Vagina (tissue), 2 donors: Measurements from ENCODE around the gene SLAIN1.

Experiments
- POLR2A ChIP-seq, 2 donors: fragments of 450-650 bp; IDR thresholded peaks; one replicate each; pipeline ENCODE4 v1.6.1; 2017; ENCODE audit warnings: antibody characterized with exemption in 2 of 2, mild to moderate bottlenecking in 2 of 2, moderate library complexity in 2 of 2
- TF ChIP-seq, protein P1 (sequence below), 3 experiments: fragments of 450-650 bp in 2 of 3; fragments of 200-600 bp in 1 of 3; sonication (generic) in 1 of 3; IDR thresholded peaks; one replicate each; pipeline ENCODE4 v1.5.1; 2017 to 2019; ENCODE audit warnings: antibody characterized with exemption in 3 of 3, mild to moderate bottlenecking in 2 of 3, moderate library complexity in 2 of 3

DNA sequence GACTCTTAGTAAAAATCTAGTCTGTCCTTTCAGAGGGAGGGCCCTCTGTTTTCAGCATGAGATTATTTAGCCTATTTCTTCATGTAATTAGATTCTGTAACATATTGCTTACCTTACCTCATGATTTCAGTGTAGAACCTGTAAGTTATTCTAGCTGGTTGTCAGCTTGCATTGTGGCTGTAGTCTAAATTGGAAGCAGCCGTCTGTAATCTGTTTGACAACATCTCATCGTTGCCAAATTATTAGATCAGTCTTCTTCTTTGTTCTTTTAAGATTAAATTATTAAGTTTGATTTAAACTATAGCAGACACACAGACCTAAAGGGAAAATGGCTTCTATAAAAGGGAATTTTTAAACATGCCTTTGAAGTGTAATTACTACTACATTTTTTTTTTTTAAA, 34.8 kb downstream of the SLAIN1 start:
- TF ChIP-seq, protein P1, sequence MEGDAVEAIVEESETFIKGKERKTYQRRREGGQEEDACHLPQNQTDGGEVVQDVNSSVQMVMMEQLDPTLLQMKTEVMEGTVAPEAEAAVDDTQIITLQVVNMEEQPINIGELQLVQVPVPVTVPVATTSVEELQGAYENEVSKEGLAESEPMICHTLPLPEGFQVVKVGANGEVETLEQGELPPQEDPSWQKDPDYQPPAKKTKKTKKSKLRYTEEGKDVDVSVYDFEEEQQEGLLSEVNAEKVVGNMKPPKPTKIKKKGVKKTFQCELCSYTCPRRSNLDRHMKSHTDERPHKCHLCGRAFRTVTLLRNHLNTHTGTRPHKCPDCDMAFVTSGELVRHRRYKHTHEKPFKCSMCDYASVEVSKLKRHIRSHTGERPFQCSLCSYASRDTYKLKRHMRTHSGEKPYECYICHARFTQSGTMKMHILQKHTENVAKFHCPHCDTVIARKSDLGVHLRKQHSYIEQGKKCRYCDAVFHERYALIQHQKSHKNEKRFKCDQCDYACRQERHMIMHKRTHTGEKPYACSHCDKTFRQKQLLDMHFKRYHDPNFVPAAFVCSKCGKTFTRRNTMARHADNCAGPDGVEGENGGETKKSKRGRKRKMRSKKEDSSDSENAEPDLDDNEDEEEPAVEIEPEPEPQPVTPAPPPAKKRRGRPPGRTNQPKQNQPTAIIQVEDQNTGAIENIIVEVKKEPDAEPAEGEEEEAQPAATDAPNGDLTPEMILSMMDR (IDR thresholded peaks at IDR 0.05), result no peak
- no peak for TF ChIP-seq POLR2A (IDR thresholded peaks at IDR 0.05)
